Gastroesophageal sphincter (tissue), 3 donors: ENCODE data around the gene RRP9.

ENCODE experiments used
- EP300 ChIP-seq: sonication (generic); formaldehyde crosslinking; IDR thresholded peaks from one replicate; pipeline ENCODE4 v1.6.1; 2017; ENCODE audit warnings: antibody characterized with exemption, mild to moderate bottlenecking
- POLR2A ChIP-seq, 2 donors: fragments of 450-650 bp; IDR thresholded peaks; one replicate each; pipeline ENCODE4 v1.6.1; 2017; ENCODE audit warnings: antibody characterized with exemption in 2 of 2, mild to moderate bottlenecking in 2 of 2, moderate library complexity in 1 of 2
- POLR2AphosphoS5 ChIP-seq: sonication (generic); formaldehyde crosslinking; IDR thresholded peaks from one replicate; pipeline ENCODE4 v1.6.1; 2017; ENCODE audit warnings: antibody characterized with exemption
- TF ChIP-seq, protein P1 (sequence below), 4 experiments: fragments of 200-600 bp in 2 of 4; fragments of 450-650 bp in 2 of 4; sonication (generic) in 1 of 4; IDR thresholded peaks; one replicate each; pipeline ENCODE4 v1.5.1; 2017 to 2019; ENCODE audit warnings: antibody characterized with exemption in 4 of 4, mild to moderate bottlenecking in 2 of 4, moderate library complexity in 2 of 4

GRCh38 chr3:51953445-51953844, 11.7 kb upstream of the RRP9 start:
- TF ChIP-seq EP300 (no peak), POLR2A (IDR thresholded peaks at IDR 0.05) (no peak), POLR2AphosphoS5 (no peak)
- TF ChIP-seq, protein P1, sequence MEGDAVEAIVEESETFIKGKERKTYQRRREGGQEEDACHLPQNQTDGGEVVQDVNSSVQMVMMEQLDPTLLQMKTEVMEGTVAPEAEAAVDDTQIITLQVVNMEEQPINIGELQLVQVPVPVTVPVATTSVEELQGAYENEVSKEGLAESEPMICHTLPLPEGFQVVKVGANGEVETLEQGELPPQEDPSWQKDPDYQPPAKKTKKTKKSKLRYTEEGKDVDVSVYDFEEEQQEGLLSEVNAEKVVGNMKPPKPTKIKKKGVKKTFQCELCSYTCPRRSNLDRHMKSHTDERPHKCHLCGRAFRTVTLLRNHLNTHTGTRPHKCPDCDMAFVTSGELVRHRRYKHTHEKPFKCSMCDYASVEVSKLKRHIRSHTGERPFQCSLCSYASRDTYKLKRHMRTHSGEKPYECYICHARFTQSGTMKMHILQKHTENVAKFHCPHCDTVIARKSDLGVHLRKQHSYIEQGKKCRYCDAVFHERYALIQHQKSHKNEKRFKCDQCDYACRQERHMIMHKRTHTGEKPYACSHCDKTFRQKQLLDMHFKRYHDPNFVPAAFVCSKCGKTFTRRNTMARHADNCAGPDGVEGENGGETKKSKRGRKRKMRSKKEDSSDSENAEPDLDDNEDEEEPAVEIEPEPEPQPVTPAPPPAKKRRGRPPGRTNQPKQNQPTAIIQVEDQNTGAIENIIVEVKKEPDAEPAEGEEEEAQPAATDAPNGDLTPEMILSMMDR (IDR thresholded peaks at IDR 0.05), result no peak
